ENCODE results near the gene SCAF8.
"Not testable (repeated sequence)": the region's sequence is repeated elsewhere in the genome, so short reads cannot be mapped to it uniquely, and the experiment has no call there.

SCAF8 gene

GRCh38 chr6:154733626-154734382 is 588 bp downstream of the SCAF8 start:
- peak; percentile 97 for DNase-seq

GRCh38 chr6:154736618-154737259 is 3.5 kb downstream of the SCAF8 start:
- no peak for DNase-seq

GRCh38 chr6:154737424-154737823 is 4.2 kb downstream of the SCAF8 start:
- DNase-seq, result no peak

- DNase-seq, result no peak
Observed at GRCh38 chr6:154738551-154738961, 5.3 kb downstream of the SCAF8 start.

- DNase-seq, result no peak
Observed at GRCh38 chr6:154740658-154741057, 7.4 kb downstream of the SCAF8 start.

- DNase-seq, result no peak
Observed at GRCh38 chr6:154742891-154743290, 9.7 kb downstream of the SCAF8 start.

- not testable (repeated sequence) for DNase-seq
Observed at GRCh38 chr6:154744029-154744745, 11.0 kb downstream of the SCAF8 start.

- no peak for DNase-seq
Observed at GRCh38 chr6:154745243-154745642, 12.0 kb downstream of the SCAF8 start.

- no peak for DNase-seq
Observed at GRCh38 chr6:154749341-154749740, 16.1 kb downstream of the SCAF8 start.

- no peak for DNase-seq
Observed at GRCh38 chr6:154751011-154751800, 18.0 kb downstream of the SCAF8 start.

- DNase-seq, result no peak
Observed at GRCh38 chr6:154752022-154752421, 18.8 kb downstream of the SCAF8 start.

- no peak for DNase-seq
Observed at GRCh38 chr6:154754152-154754551, 20.9 kb downstream of the SCAF8 start.

- no peak for DNase-seq
Observed at GRCh38 chr6:154757352-154758050, 24.3 kb downstream of the SCAF8 start.

- no peak for DNase-seq
Observed at GRCh38 chr6:154758125-154758524, 24.9 kb downstream of the SCAF8 start.

GRCh38 chr6:154763650-154764049 is 30.4 kb downstream of the SCAF8 start:
- DNase-seq, result no peak

- no peak for DNase-seq
Observed at GRCh38 chr6:154765273-154765672, 32.1 kb downstream of the SCAF8 start.

- DNase-seq, result peak; percentile 29
Observed at GRCh38 chr6:154766288-154766687, 33.1 kb downstream of the SCAF8 start.

GRCh38 chr6:154767003-154767723 is 33.9 kb downstream of the SCAF8 start:
- DNase-seq, result peak; percentile 43

- DNase-seq, result no peak
Observed at GRCh38 chr6:154768280-154768679, 35.1 kb downstream of the SCAF8 start.

GRCh38 chr6:154773610-154774089 is 40.4 kb downstream of the SCAF8 start:
- DNase-seq, result no peak

- DNase-seq, result not testable (repeated sequence)
Observed at GRCh38 chr6:154779157-154779556, 45.9 kb downstream of the SCAF8 start.

Measured in fibroblast of skin of scalp (primary cell).